ENCODE measurements around the gene RFLNA.

RFLNA gene

GRCh38 chr12:124363353-124363965 lies 68.6 kb downstream of the RFLNA start:
- DNase-seq: peak; percentile 27

- DNase-seq: no peak
Measured at GRCh38 chr12:124364543-124364942, 69.7 kb downstream of the RFLNA start.

Data from NCI-H69 (cell line).